OCI-LY3 (cell line): ENCODE results near the gene PDGFC.

Source experiments
- CTCF ChIP-seq: fragments of 200-600, 300-600 bp; sonication (generic); IDR thresholded peaks from 2 replicates; pipeline ENCODE4 v1.5.1; 2014; ENCODE audit warnings: antibody characterized with exemption, low read length, low read depth
- EZH2phosphoT487 ChIP-seq: fragments of 200-600 bp; shearing (Covaris generic); IDR thresholded peaks from 2 replicates; pipeline ENCODE4 v1.6.1; 2018; ENCODE audit warnings: antibody characterized with exemption, mixed run types, low read depth

DNA sequence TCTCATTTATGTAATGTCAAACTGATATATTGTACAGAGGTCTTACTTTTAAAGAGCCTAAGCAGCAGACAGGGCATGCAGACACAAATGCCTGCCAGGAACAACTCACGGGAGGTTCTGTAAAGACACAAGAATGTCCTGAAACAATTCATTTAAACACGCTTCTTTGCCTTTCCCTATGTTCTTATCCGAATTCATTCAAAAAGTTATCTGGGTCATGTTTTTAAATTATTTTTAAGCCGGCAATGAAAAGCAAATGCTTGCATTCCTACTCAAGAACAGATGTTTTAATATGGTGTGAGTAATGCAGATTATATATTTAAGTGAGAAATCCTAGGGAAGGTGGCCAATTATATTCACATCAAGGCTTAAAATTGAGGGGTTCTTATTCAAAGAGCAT is 192.6 kb downstream of the PDGFC start:
- TF ChIP-seq CTCF (no peak), EZH2phosphoT487 (no peak)
